DND-41 (cell line): ENCODE results near the gene PEX7.

ENCODE experiments used
- ATAC-seq: fragments of 200-7000 bp; cut with Tn5 transposase; 3 replicates; pipeline ENCODE4 v1.9.1; 2021; ENCODE audit warnings: low read depth; ENCODE audit not compliant: insufficient read depth
- DNase-seq: peaks from one replicate; pipeline ENCODE4 v3.0.0-alpha.2; 2020
- H2AFZ ChIP-seq: 2 replicates; pipeline ENCODE4 v1.6.0; 2012; ENCODE audit warnings: low read depth, low read length
- H3K27ac ChIP-seq: 2 replicates; pipeline ENCODE4 v1.5.1; 2012; ENCODE audit warnings: low read length, inconsistent platforms
- H3K27me3 ChIP-seq: fragments of 200-600 bp; sonication (generic); 2 replicates; pipeline ENCODE4 v1.6.0; 2012; ENCODE audit warnings: low read length, mild to moderate bottlenecking, inconsistent platforms; ENCODE audit not compliant: insufficient read depth, poor library complexity
- H3K36me3 ChIP-seq: 2 replicates; pipeline ENCODE4 v1.5.1; 2012; ENCODE audit warnings: low read length, inconsistent platforms; ENCODE audit not compliant: insufficient read depth
- H3K4me1 ChIP-seq: 2 replicates; pipeline ENCODE4 v1.5.1; 2012; ENCODE audit warnings: mild to moderate bottlenecking, low read length; ENCODE audit not compliant: insufficient read depth
- H3K4me2 ChIP-seq: 2 replicates; pipeline ENCODE4 v1.6.0; 2012; ENCODE audit warnings: mild to moderate bottlenecking, moderate library complexity, low read length, inconsistent platforms; ENCODE audit not compliant: insufficient read depth
- H3K4me3 ChIP-seq, 2 experiments: fragments of 200-600 bp in 1 of 2; shearing (Covaris generic) in 1 of 2; 2 replicates each; pipeline ENCODE4 v1.5.1; 2012 to 2016; ENCODE audit warnings: inconsistent platforms in 2 of 2, low read length in 2 of 2, mild to moderate bottlenecking in 2 of 2, low read depth in 1 of 2, moderate library complexity in 1 of 2
- H3K79me2 ChIP-seq: 2 replicates; pipeline ENCODE4 v1.6.0; 2012; ENCODE audit warnings: low read length, inconsistent platforms; ENCODE audit not compliant: insufficient read depth
- H3K9ac ChIP-seq: 2 replicates; pipeline ENCODE4 v1.6.0; 2012; ENCODE audit warnings: low read depth, mild to moderate bottlenecking, inconsistent platforms, low read length, moderate library complexity
- H3K9me3 ChIP-seq: 2 replicates; pipeline ENCODE4 v1.5.1; 2012; ENCODE audit warnings: low read length, moderate library complexity, mild to moderate bottlenecking, inconsistent platforms; ENCODE audit not compliant: insufficient read depth, severe bottlenecking
- H4K20me1 ChIP-seq: 2 replicates; pipeline ENCODE4 v1.6.0; 2012; ENCODE audit warnings: low read length; ENCODE audit not compliant: insufficient read depth
- EZH2 ChIP-seq: IDR thresholded peaks from 3 replicates; pipeline ENCODE4 v1.6.1; 2012; ENCODE audit warnings: borderline replicate concordance, low read depth, mild to moderate bottlenecking, moderate library complexity, low read length, inconsistent platforms; ENCODE audit not compliant: severe bottlenecking
- TF ChIP-seq, protein P1 (sequence below): IDR thresholded peaks from 2 replicates; pipeline ENCODE4 v1.5.1; 2012; ENCODE audit warnings: borderline replicate concordance, low read length, moderate library complexity, mild to moderate bottlenecking; ENCODE audit not compliant: poor library complexity, severe bottlenecking; ENCODE audit errors: extremely low read depth

The PEX7 gene

DNA sequence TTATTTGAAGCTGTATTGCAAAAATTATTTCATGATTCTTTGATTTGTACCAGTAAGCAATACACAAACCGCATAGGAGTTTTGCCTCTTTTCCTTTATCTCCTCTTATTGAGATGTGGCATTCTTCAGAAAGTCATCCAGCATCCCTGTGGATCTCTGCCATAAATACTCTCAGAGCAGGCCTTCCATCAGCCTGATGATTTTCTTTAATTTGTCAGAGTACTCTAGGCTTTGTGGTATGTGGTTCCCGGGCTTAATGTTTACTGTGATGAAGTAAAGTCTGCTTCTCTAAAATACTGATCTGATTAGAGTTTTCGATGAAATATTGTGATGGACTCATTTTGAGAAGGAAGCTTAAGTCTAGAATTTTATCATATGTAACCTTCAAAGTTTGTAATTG, 68.6 kb downstream of the PEX7 start:
- TF ChIP-seq EZH2: no peak
- TF ChIP-seq, protein P1, sequence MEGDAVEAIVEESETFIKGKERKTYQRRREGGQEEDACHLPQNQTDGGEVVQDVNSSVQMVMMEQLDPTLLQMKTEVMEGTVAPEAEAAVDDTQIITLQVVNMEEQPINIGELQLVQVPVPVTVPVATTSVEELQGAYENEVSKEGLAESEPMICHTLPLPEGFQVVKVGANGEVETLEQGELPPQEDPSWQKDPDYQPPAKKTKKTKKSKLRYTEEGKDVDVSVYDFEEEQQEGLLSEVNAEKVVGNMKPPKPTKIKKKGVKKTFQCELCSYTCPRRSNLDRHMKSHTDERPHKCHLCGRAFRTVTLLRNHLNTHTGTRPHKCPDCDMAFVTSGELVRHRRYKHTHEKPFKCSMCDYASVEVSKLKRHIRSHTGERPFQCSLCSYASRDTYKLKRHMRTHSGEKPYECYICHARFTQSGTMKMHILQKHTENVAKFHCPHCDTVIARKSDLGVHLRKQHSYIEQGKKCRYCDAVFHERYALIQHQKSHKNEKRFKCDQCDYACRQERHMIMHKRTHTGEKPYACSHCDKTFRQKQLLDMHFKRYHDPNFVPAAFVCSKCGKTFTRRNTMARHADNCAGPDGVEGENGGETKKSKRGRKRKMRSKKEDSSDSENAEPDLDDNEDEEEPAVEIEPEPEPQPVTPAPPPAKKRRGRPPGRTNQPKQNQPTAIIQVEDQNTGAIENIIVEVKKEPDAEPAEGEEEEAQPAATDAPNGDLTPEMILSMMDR: no peak
- Histone ChIP-seq H3K9me3 (no peaks in the 10 kb centered on the region), H2AFZ (no peak overlapping the region), H3K27me3 (no peaks in the 10 kb centered on the region), H3K4me1 (no peaks in the 10 kb centered on the region), H4K20me1 (no peaks in the 10 kb centered on the region), H3K4me3 (no peak overlapping the region), H3K9ac (no peak overlapping the region), H3K27ac (no peak overlapping the region), H3K36me3 (no peaks in the 10 kb centered on the region), H3K79me2 (no peaks in the 10 kb centered on the region), H3K4me2 (no peak overlapping the region)
- no peak for DNase-seq
- no peak for ATAC-seq

DNA sequence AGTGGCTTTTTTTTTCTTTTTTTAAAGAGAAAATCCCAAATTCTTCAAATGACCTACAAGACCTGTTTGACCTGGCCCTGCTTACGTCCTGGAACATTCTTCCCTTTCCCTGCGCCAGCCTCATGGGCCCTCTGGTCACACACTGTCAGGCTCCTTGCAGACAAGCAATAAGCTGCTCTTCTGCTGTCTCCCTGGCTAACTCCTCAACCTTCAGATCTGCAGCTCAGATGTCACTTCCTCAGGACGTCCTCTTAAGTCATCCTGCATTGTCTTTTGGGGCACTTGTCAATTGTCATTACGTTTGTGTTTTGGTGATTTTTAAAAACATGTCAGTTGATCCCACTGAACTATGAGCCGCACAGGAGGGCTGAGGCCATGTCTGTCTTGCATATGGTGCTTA, 70.8 kb downstream of the PEX7 start:
- no peak overlapping the region for H3K4me2 ChIP-seq

DNA sequence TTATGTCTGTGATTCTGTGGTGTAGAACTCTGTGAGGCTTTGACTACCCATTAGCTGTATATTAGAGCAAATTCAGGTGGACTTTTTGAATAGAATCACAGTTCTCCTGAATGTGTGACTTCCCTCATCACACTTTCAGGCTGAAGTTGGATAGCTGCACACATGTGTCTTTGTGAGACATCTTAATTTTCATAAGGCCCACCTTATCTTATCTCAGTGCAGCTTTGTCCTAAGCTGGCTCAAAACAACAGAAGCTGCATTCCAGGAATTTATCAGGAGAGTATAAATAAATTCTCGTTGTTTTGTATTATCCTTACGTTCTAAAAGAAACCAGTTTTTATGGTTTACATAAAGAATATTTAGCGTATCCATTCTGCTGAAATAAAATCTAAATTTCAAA, 73.5 kb downstream of the PEX7 start:
- DNase-seq (no peak), ATAC-seq (no peak)
- no peaks in the 10 kb centered on the region for H3K9me3 ChIP-seq
- peaks cover 11% of the 10 kb centered on the region; the same call in 1 of the 2 replicates for H3K36me3 ChIP-seq
- no peak overlapping the region for H3K4me2 ChIP-seq
- H3K27ac ChIP-seq: no peak overlapping the region
- no peak overlapping the region for H3K9ac ChIP-seq
- H2AFZ ChIP-seq: no peak overlapping the region
- H4K20me1 ChIP-seq: no peaks in the 10 kb centered on the region
- no peak for TF ChIP-seq EZH2
- TF ChIP-seq, protein P1: no peak
- H3K27me3 ChIP-seq: no peaks in the 10 kb centered on the region
- no peaks in the 10 kb centered on the region for H3K79me2 ChIP-seq
- H3K4me3 ChIP-seq: no peak overlapping the region
- H3K4me1 ChIP-seq: no peaks in the 10 kb centered on the region

More for the DNA sequence above, 70.8 kb downstream of the PEX7 start:
- Histone ChIP-seq H3K79me2 (no peaks in the 10 kb centered on the region), H3K9ac (no peak overlapping the region), H3K36me3 (no peaks in the 10 kb centered on the region), H3K4me1 (no peaks in the 10 kb centered on the region), H3K27ac (no peak overlapping the region), H4K20me1 (no peaks in the 10 kb centered on the region), H3K9me3 (no peaks in the 10 kb centered on the region), H3K27me3 (no peaks in the 10 kb centered on the region), H3K4me3 (no peak overlapping the region), H2AFZ (no peak overlapping the region)
- ATAC-seq: no peak
- TF ChIP-seq, protein P1: no peak
- TF ChIP-seq EZH2: no peak
- no peak for DNase-seq

DNA sequence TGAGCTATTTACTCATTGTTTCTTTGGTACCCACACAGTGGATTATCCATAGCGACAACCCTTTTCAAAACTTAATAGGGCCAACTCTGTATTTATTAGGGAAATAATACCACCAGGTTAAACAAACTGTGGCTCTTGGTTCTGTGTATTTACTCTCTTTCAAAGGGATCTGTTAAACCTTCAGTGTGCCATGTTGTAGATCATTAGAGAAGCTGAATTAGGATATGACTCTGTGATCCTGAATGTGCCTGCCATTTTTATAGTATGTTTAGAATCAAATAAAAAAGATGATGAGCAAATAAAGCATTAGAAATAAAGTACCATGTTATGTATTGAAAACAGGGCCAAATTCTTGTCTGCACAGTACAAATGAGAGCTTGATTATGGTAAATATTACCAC, 74.7 kb downstream of the PEX7 start:
- no peak overlapping the region for H3K27ac ChIP-seq
- TF ChIP-seq, protein P1: no peak
- TF ChIP-seq EZH2: no peak
- H3K79me2 ChIP-seq: no peaks in the 10 kb centered on the region
- ATAC-seq (no peak), DNase-seq (no peak)
- no peak overlapping the region for H3K4me2 ChIP-seq
- no peaks in the 10 kb centered on the region for H4K20me1 ChIP-seq
- H3K36me3 ChIP-seq: peaks cover 15% of the 10 kb centered on the region; the same call in 1 of the 2 replicates
- H3K4me3 ChIP-seq: no peak overlapping the region
- no peak overlapping the region for H2AFZ ChIP-seq
- H3K27me3 ChIP-seq: no peaks in the 10 kb centered on the region
- no peak overlapping the region for H3K9ac ChIP-seq
- no peaks in the 10 kb centered on the region for H3K4me1 ChIP-seq
- H3K9me3 ChIP-seq: no peaks in the 10 kb centered on the region
